HCEC 1CT (cell line): Measurements from ENCODE around the gene NRXN3.

Experiments
- DNase-seq: peaks from one replicate; pipeline ENCODE4 v3.0.0-alpha.2; 2017

The NRXN3 gene

GRCh38 chr14:79328863-79329262 is 1158.7 kb downstream of the NRXN3 start:
- peak; percentile 41 for DNase-seq

- DNase-seq = peak; percentile 11
Observed at GRCh38 chr14:79331830-79332229, 1161.7 kb downstream of the NRXN3 start.

- no peak for DNase-seq
Observed at GRCh38 chr14:79332504-79333197, 1162.5 kb downstream of the NRXN3 start.

GRCh38 chr14:79333198-79333546 is 1163.0 kb downstream of the NRXN3 start:
- no peak for DNase-seq

GRCh38 chr14:79334272-79334671 is 1164.1 kb downstream of the NRXN3 start:
- no peak for DNase-seq

GRCh38 chr14:79337761-79338160 is 1167.6 kb downstream of the NRXN3 start:
- DNase-seq = no peak

GRCh38 chr14:79342942-79343341 is 1172.8 kb downstream of the NRXN3 start:
- DNase-seq = no peak

GRCh38 chr14:79351011-79351410 is 1180.8 kb downstream of the NRXN3 start:
- DNase-seq = no peak

GRCh38 chr14:79352076-79352630 is 1182.0 kb downstream of the NRXN3 start:
- peak; percentile 24 for DNase-seq

- DNase-seq = peak; percentile 20
Observed at GRCh38 chr14:79354336-79354735, 1184.2 kb downstream of the NRXN3 start.

GRCh38 chr14:79356040-79356439 is 1185.9 kb downstream of the NRXN3 start:
- DNase-seq = peak; percentile 15

GRCh38 chr14:79357307-79357706 is 1187.1 kb downstream of the NRXN3 start:
- no peak for DNase-seq

GRCh38 chr14:79363291-79363690 is 1193.1 kb downstream of the NRXN3 start:
- DNase-seq = no peak

- peak; percentile 99 for DNase-seq
Observed at GRCh38 chr14:79369359-79370332, 1199.5 kb downstream of the NRXN3 start.

- DNase-seq = no peak
Observed at GRCh38 chr14:79370969-79371368, 1200.8 kb downstream of the NRXN3 start.

- no peak for DNase-seq
Observed at GRCh38 chr14:79373451-79373850, 1203.3 kb downstream of the NRXN3 start.

- no peak for DNase-seq
Observed at GRCh38 chr14:79375356-79375755, 1205.2 kb downstream of the NRXN3 start.

- no peak for DNase-seq
Observed at GRCh38 chr14:79376557-79376956, 1206.4 kb downstream of the NRXN3 start.

- DNase-seq = no peak
Observed at GRCh38 chr14:79378020-79378419, 1207.8 kb downstream of the NRXN3 start.

GRCh38 chr14:79379266-79379665 is 1209.1 kb downstream of the NRXN3 start:
- DNase-seq = no peak

- no peak for DNase-seq
Observed at GRCh38 chr14:79383031-79383430, 1212.9 kb downstream of the NRXN3 start.

GRCh38 chr14:79383475-79383874 is 1213.3 kb downstream of the NRXN3 start:
- DNase-seq = no peak

GRCh38 chr14:79395061-79395460 is 1224.9 kb downstream of the NRXN3 start:
- peak; percentile 35 for DNase-seq
